GM12878 (cell line): Measurements from ENCODE around the gene NKAIN2.

Source experiments
- POLR2A ChIP-seq: IDR thresholded peaks from 2 replicates; pipeline ENCODE4 v1.6.1; 2011; ENCODE audit warnings: low read depth, mild to moderate bottlenecking, low read length
- POLR2AphosphoS2 ChIP-seq: IDR thresholded peaks from 2 replicates; pipeline ENCODE4 v1.6.1; 2011; ENCODE audit warnings: low read depth, mild to moderate bottlenecking, low read length, improper control_type of control experiment, moderate library complexity
- PRDM15 ChIP-seq: fragments of 450-650 bp; formaldehyde crosslinking; IDR thresholded peaks from 2 replicates; pipeline ENCODE4 v1.4.0; 2020; ENCODE audit warnings: mild to moderate bottlenecking, moderate library complexity
- TCF12 ChIP-seq: IDR thresholded peaks from 2 replicates; pipeline ENCODE4 v1.6.1; 2011; ENCODE audit warnings: low read depth, mild to moderate bottlenecking, low read length

- no peak for TF ChIP-seq POLR2A
- TF ChIP-seq TCF12, result no peak
- TF ChIP-seq PRDM15 (CRISPR knock-in tag), result no peak
- no peak for TF ChIP-seq POLR2AphosphoS2
These were observed 757.4 kb downstream of the NKAIN2 start for GRCh38 chr6:124560873-124561567.
